HCT116 (cell line): ENCODE measurements around the gene TGFBR3. TPM values are rescaled to one million over a fixed set of nuclear protein-coding genes. Genes with fewer than 3 reads are reported as not detected.

ENCODE experiments used
- ATAC-seq: fragments of 200-7000 bp; cut with Tn5 transposase; 2 replicates; pipeline ENCODE4 v1.9.1; 2020; ENCODE audit warnings: mild to moderate bottlenecking, moderate library complexity
- BruUV-seq: library from RNA; stranded (reverse); fragments of 400-500 nt; replicated peaks from 2 replicates; lab custom pipeline; 2021; lab: Mats Ljungman, UMichigan
- CTCF ChIA-PET: fragments of 300-600 bp; sonication (Branson Sonifier 250); formaldehyde crosslinking; loops from one replicate; lab custom pipeline; 2021; ENCODE audit warnings: antibody characterized with exemption; lab: Charles Lee
- POLR2A ChIA-PET: fragments of 300-600, 350-600 bp; sonication (Branson Sonifier 250); formaldehyde crosslinking; loops from one replicate; lab custom pipeline; 2021; ENCODE audit warnings: antibody characterized with exemption; lab: Charles Lee
- RAD21 ChIA-PET, 2 experiments: fragments of 300-600 bp; sonication (Branson Sonifier 250); formaldehyde crosslinking; loops; one replicate each; lab custom pipeline; 2023; ENCODE audit warnings: low total read pairs in 2 of 2; ENCODE audit not compliant: uncharacterized antibody in 2 of 2, unreplicated experiment in 2 of 2, low non-redundant PET in 1 of 2; lab: Charles Lee
- DNase-seq: peaks from one replicate; pipeline ENCODE4 v3.0.0-alpha.2; 2010; ENCODE audit warnings: low read depth, low spot score
- H2AFZ ChIP-seq: fragments of 200-600 bp; shearing (Covaris generic), sonication (generic); 2 replicates; pipeline ENCODE4 v1.6.1; 2017; ENCODE audit warnings: low read depth, mixed run types, mixed read lengths, antibody characterized with exemption, low read length; ENCODE audit not compliant: poor library complexity, severe bottlenecking
- H3K27ac ChIP-seq: 2 replicates; pipeline ENCODE4 v1.5.1; 2012; ENCODE audit warnings: low read depth, low read length
- H3K27me3 ChIP-seq: fragments of 200-600 bp; sonication (generic); 2 replicates; pipeline ENCODE4 v1.6.1; 2016; ENCODE audit warnings: mixed run types, low read length, mixed read lengths; ENCODE audit not compliant: insufficient read depth
- H3K36me3 ChIP-seq, 2 experiments: fragments of 200-500 bp in 1 of 2; fragments of 200-600 bp in 1 of 2; sonication (Bioruptor generic) in 1 of 2; sonication (generic) in 1 of 2; 2 replicates each; pipeline versions ENCODE4 v1.5.1 to v1.6.1; 2014 to 2016; ENCODE audit warnings: low read length in 2 of 2, inconsistent platforms in 1 of 2, mixed read lengths in 1 of 2, mixed run types in 1 of 2; ENCODE audit not compliant: insufficient read depth in 2 of 2, control insufficient read depth in 1 of 2
- H3K4me1 ChIP-seq, 2 experiments: fragments of 200-600 bp in 1 of 2; sonication (generic) in 1 of 2; 2 replicates each; pipeline versions ENCODE4 v1.5.1 to v1.6.1; 2012 to 2017; ENCODE audit warnings: low read length in 2 of 2, inconsistent platforms in 1 of 2, mild to moderate bottlenecking in 1 of 2, mixed read lengths in 1 of 2, mixed run types in 1 of 2, moderate library complexity in 1 of 2; ENCODE audit not compliant: insufficient read depth in 2 of 2, control insufficient read depth in 1 of 2
- H3K4me2 ChIP-seq: fragments of 200-600 bp; sonication (generic); 2 replicates; pipeline ENCODE4 v1.6.1; 2017; ENCODE audit warnings: mixed run types, low read length, mixed read lengths
- H3K4me3 ChIP-seq, 2 experiments: fragments of 200-600 bp in 1 of 2; sonication (generic) in 1 of 2; replicated peaks in 1 of 2; 2 replicates each; pipeline ENCODE4 v1.5.1; 2011 to 2016; ENCODE audit warnings: low read length in 2 of 2, control low read depth in 1 of 2, low read depth in 1 of 2, mild to moderate bottlenecking in 1 of 2, mixed read lengths in 1 of 2, mixed run types in 1 of 2
- H3K79me2 ChIP-seq: fragments of 200-600 bp; sonication (generic); 2 replicates; pipeline ENCODE4 v1.6.1; 2017; ENCODE audit warnings: mild to moderate bottlenecking, mixed run types, low read length, moderate library complexity, mixed read lengths; ENCODE audit not compliant: insufficient read depth
- H3K9ac ChIP-seq: fragments of 200-600 bp; sonication (generic); 2 replicates; pipeline ENCODE4 v1.6.1; 2016; ENCODE audit warnings: low read length, mixed read lengths
- H3K9me2 ChIP-seq: fragments of 200-600 bp; sonication (generic), shearing (Covaris generic); 2 replicates; pipeline ENCODE4 v1.6.1; 2017; ENCODE audit warnings: mixed run types, mild to moderate bottlenecking, moderate library complexity; ENCODE audit not compliant: insufficient read depth
- H3K9me3 ChIP-seq, 2 experiments: fragments of 200-500 bp in 1 of 2; fragments of 200-600 bp in 1 of 2; sonication (Bioruptor generic) in 1 of 2; sonication (generic) in 1 of 2; 2 replicates each; pipeline ENCODE4 v1.6.1; 2014 to 2017; ENCODE audit warnings: low read length in 2 of 2, mixed read lengths in 2 of 2, inconsistent platforms in 1 of 2, low read depth in 1 of 2, mild to moderate bottlenecking in 1 of 2, mixed run types in 1 of 2, moderate library complexity in 1 of 2; ENCODE audit not compliant: control insufficient read depth in 1 of 2, insufficient read depth in 1 of 2
- H4K20me1 ChIP-seq: fragments of 200-600 bp; sonication (generic), shearing (Covaris generic); 2 replicates; pipeline ENCODE4 v1.6.1; 2017; ENCODE audit warnings: mixed run types, mild to moderate bottlenecking, moderate library complexity; ENCODE audit not compliant: insufficient read depth
- CBX3 ChIP-seq: IDR thresholded peaks from 2 replicates; pipeline ENCODE4 v1.6.1; 2012; ENCODE audit warnings: low read depth
- EGR1 ChIP-seq: IDR thresholded peaks from 2 replicates; pipeline ENCODE4 v1.6.1; 2012; ENCODE audit warnings: low read depth
- EZH2phosphoT487 ChIP-seq: fragments of 200-600 bp; IDR thresholded peaks from 2 replicates; pipeline ENCODE4 v1.6.1; 2018; ENCODE audit warnings: antibody characterized with exemption, borderline replicate concordance
- FOSL1 ChIP-seq: IDR thresholded peaks from 2 replicates; pipeline ENCODE4 v1.6.1; 2012; ENCODE audit warnings: low read depth
- POLR2A ChIP-seq: IDR thresholded peaks from 2 replicates; pipeline ENCODE4 v1.7.0; 2011; ENCODE audit warnings: borderline replicate concordance; ENCODE audit not compliant: insufficient read depth, insufficient read length; ENCODE audit errors: extremely low read depth
- POLR2AphosphoS5 ChIP-seq: IDR thresholded peaks from 2 replicates; pipeline ENCODE4 v1.6.1; 2011; ENCODE audit warnings: mild to moderate bottlenecking, low read depth, low read length, moderate library complexity
- SIN3A ChIP-seq: IDR thresholded peaks from 2 replicates; pipeline ENCODE4 v1.6.1; 2012; ENCODE audit warnings: low read depth
- SRF ChIP-seq: IDR thresholded peaks from 2 replicates; pipeline ENCODE4 v1.6.1; 2012; ENCODE audit warnings: low read depth
- TCF7L2 ChIP-seq: IDR thresholded peaks from 2 replicates; pipeline ENCODE4 v1.7.0; 2011; ENCODE audit warnings: borderline replicate concordance, inconsistent platforms; ENCODE audit not compliant: insufficient read depth, insufficient read length; ENCODE audit errors: extremely low read depth
- YY1 ChIP-seq: IDR thresholded peaks from 2 replicates; pipeline ENCODE4 v1.6.1; 2011; ENCODE audit warnings: low read length, low read depth, moderate library complexity, mild to moderate bottlenecking; ENCODE audit not compliant: insufficient replicate concordance; ENCODE audit errors: extremely low read depth
- ZNF274 ChIP-seq: fragments of 200-500 bp; sonication (Bioruptor generic); IDR thresholded peaks from 2 replicates; pipeline ENCODE4 v1.6.1; 2014; ENCODE audit warnings: mild to moderate bottlenecking, low read depth, low read length, inconsistent platforms
- intact Hi-C: fragments of 100-400 bp; cut with micrococcal nuclease; formaldehyde crosslinking; loops from 2 replicates; pipeline ENCODE4 v1.10.0; 2022
- total RNA-seq: library from RNA; stranded (reverse); gene quantifications from one replicate; pipeline ENCODE4 v1.2.1, GENCODE V29; 2021; ENCODE audit not compliant: unreplicated experiment
- TF ChIP-seq, protein P1 (sequence below): IDR thresholded peaks from 2 replicates; pipeline ENCODE4 v1.6.1; 2012; ENCODE audit warnings: low read depth
- TF ChIP-seq, protein P2 (sequence below): IDR thresholded peaks from 2 replicates; pipeline ENCODE4 v1.6.1; 2012
- TF ChIP-seq, protein P3 (sequence below), 3 experiments: fragments of 200-600 bp in 1 of 3; sonication (generic) in 1 of 3; IDR thresholded peaks in 2 of 3; conservative IDR thresholded peaks in 1 of 3; 2 replicates each; pipeline ENCODE4 v1.5.1; 2012 to 2017; ENCODE audit warnings: low read depth in 2 of 3, low read length in 2 of 3, antibody characterized with exemption in 1 of 3, borderline replicate concordance in 1 of 3, control low read depth in 1 of 3, mild to moderate bottlenecking in 1 of 3, mixed read lengths in 1 of 3, mixed run types in 1 of 3, moderate library complexity in 1 of 3; ENCODE audit not compliant: insufficient read depth in 1 of 3
- TF ChIP-seq, protein P4 (sequence below): IDR thresholded peaks from 2 replicates; pipeline ENCODE4 v1.6.1; 2011; ENCODE audit warnings: mild to moderate bottlenecking, low read length, moderate library complexity; ENCODE audit not compliant: insufficient replicate concordance; ENCODE audit errors: extremely low read depth

Gene TGFBR3
- total RNA-seq, 1 experiment from 2014 or later, result 7.1 TPM

DNA sequence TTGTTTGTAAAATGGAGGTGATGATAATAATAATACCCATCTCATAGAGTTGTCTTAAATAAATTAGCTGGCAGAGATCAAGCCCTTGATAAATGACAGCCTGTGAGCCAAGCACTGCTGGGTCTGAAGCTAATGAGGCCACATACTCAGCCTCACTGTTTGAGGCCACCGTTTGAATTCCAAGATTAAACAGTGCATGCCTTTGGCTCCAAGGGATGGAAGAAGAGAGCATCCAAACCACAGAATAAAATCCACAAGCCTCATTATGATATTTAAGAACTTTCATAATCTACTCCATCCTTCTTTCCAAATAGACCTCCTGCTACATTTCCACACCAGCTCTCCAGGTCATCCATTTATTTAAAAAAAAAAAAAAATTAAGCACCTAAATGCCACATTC is 29.0 kb downstream of the TGFBR3 start:
- TF ChIP-seq EZH2phosphoT487 (no peak), TCF7L2 (no peak), CBX3 (no peak), FOSL1 (no peak), POLR2AphosphoS5 (no peak), SIN3A (no peak), ZNF274 (no peak), SRF (no peak), EGR1 (no peak), YY1 (no peak), POLR2A (no peak)
- TF ChIP-seq, protein P1, sequence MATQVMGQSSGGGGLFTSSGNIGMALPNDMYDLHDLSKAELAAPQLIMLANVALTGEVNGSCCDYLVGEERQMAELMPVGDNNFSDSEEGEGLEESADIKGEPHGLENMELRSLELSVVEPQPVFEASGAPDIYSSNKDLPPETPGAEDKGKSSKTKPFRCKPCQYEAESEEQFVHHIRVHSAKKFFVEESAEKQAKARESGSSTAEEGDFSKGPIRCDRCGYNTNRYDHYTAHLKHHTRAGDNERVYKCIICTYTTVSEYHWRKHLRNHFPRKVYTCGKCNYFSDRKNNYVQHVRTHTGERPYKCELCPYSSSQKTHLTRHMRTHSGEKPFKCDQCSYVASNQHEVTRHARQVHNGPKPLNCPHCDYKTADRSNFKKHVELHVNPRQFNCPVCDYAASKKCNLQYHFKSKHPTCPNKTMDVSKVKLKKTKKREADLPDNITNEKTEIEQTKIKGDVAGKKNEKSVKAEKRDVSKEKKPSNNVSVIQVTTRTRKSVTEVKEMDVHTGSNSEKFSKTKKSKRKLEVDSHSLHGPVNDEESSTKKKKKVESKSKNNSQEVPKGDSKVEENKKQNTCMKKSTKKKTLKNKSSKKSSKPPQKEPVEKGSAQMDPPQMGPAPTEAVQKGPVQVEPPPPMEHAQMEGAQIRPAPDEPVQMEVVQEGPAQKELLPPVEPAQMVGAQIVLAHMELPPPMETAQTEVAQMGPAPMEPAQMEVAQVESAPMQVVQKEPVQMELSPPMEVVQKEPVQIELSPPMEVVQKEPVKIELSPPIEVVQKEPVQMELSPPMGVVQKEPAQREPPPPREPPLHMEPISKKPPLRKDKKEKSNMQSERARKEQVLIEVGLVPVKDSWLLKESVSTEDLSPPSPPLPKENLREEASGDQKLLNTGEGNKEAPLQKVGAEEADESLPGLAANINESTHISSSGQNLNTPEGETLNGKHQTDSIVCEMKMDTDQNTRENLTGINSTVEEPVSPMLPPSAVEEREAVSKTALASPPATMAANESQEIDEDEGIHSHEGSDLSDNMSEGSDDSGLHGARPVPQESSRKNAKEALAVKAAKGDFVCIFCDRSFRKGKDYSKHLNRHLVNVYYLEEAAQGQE, result no peak
- TF ChIP-seq, protein P2, sequence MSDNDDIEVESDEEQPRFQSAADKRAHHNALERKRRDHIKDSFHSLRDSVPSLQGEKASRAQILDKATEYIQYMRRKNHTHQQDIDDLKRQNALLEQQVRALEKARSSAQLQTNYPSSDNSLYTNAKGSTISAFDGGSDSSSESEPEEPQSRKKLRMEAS, result no peak
- TF ChIP-seq, protein P3, sequence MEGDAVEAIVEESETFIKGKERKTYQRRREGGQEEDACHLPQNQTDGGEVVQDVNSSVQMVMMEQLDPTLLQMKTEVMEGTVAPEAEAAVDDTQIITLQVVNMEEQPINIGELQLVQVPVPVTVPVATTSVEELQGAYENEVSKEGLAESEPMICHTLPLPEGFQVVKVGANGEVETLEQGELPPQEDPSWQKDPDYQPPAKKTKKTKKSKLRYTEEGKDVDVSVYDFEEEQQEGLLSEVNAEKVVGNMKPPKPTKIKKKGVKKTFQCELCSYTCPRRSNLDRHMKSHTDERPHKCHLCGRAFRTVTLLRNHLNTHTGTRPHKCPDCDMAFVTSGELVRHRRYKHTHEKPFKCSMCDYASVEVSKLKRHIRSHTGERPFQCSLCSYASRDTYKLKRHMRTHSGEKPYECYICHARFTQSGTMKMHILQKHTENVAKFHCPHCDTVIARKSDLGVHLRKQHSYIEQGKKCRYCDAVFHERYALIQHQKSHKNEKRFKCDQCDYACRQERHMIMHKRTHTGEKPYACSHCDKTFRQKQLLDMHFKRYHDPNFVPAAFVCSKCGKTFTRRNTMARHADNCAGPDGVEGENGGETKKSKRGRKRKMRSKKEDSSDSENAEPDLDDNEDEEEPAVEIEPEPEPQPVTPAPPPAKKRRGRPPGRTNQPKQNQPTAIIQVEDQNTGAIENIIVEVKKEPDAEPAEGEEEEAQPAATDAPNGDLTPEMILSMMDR (IDR thresholded peaks at IDR 0.05 in 2 of 3, conservative IDR thresholded peaks at IDR 0.05 in 1 of 3; ENCODE audit: borderline replicate concordance in 1 of 3, insufficient read depth in 1 of 3, low read depth in 2 of 3, low read length in 2 of 3), result no peak
- TF ChIP-seq, protein P4, sequence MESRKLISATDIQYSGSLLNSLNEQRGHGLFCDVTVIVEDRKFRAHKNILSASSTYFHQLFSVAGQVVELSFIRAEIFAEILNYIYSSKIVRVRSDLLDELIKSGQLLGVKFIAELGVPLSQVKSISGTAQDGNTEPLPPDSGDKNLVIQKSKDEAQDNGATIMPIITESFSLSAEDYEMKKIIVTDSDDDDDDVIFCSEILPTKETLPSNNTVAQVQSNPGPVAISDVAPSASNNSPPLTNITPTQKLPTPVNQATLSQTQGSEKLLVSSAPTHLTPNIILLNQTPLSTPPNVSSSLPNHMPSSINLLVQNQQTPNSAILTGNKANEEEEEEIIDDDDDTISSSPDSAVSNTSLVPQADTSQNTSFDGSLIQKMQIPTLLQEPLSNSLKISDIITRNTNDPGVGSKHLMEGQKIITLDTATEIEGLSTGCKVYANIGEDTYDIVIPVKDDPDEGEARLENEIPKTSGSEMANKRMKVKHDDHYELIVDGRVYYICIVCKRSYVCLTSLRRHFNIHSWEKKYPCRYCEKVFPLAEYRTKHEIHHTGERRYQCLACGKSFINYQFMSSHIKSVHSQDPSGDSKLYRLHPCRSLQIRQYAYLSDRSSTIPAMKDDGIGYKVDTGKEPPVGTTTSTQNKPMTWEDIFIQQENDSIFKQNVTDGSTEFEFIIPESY, result no peak
- no peak overlapping the region for H3K4me2 ChIP-seq
- ChIA-PET CTCF (no interaction called here), POLR2A (no interaction called here), RAD21 (no interaction called here)
- H2AFZ ChIP-seq, result no peak overlapping the region
- no peaks in the 10 kb centered on the region for H3K4me1 ChIP-seq
- no peak for ATAC-seq
- no peaks in the 10 kb centered on the region for H3K79me2 ChIP-seq
- H3K36me3 ChIP-seq, result no peaks in the 10 kb centered on the region
- H3K9ac ChIP-seq, result no peak overlapping the region
- no peak for DNase-seq
- H3K27ac ChIP-seq, result no peak overlapping the region
- no peak overlapping the region for H3K4me3 ChIP-seq
- BruUV-seq, result no TSS peak
- intact Hi-C loops, result no loop called here
- H3K9me3 ChIP-seq, result no peaks in the 10 kb centered on the region
- no peaks in the 10 kb centered on the region for H4K20me1 ChIP-seq
- H3K27me3 ChIP-seq, result no peaks in the 10 kb centered on the region
- H3K9me2 ChIP-seq, result no peaks in the 10 kb centered on the region
